ENCODE data around the gene PRKACA. TPM values are rescaled to one million over a fixed set of nuclear protein-coding genes. Genes with fewer than 3 reads are reported as not detected.
A peak's percentile ranks its signal among the peaks of the same experiment; 100 is the strongest.

PRKACA gene
- total RNA-seq, 2 experiments from 2014 or later = 58.1 to 68.7 TPM

- peaks cover 30% of the 10 kb centered on the region for H3K36me3 Mint-ChIP-seq (ENCODE audit: low read depth)
- ATAC-seq (no peak), DNase-seq (no peak)
- H3K27ac Mint-ChIP-seq = no peak overlapping the region
- POLR2A ChIA-PET = no interaction called here
- no peak overlapping the region for H3K4me3 Mint-ChIP-seq
- CTCF ChIA-PET = interaction anchor here (1.4 kb wide), 1 partner anchor 9 kb away, joined by 5 read pairs; no protein-coding TSS in a partner anchor
- intact Hi-C loops (cut with DNase I, micrococcal nuclease) = no loop called here
- H3K9me3 Mint-ChIP-seq (ENCODE audit: low read depth) = no peaks in the 10 kb centered on the region
- H3K4me1 Mint-ChIP-seq = no peaks in the 10 kb centered on the region
- no peaks in the 10 kb centered on the region for H3K27me3 Mint-ChIP-seq
Observed at GRCh38 chr19:14127929-14128509, 10.5 kb upstream of the PRKACA start.

DNA sequence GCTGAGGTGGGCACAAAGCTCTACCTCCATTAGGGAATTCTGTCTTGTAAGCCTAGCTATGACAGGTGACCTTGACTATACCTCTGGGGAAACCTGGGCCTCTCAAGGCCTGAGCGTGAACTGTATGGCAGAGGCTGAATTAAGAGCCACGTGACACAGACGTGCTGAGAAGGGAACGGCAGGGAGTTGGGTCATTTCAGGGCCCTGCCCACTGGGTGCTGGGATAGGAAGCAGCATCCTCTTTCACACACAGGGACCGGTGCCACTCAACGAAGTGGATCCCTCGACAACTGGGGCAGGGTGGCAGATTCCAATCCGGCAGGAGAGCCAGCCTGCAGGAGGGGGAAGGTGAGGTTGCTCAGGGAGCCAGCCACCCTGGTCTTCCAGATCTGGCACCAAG is 9.6 kb upstream of the PRKACA start:
- intact Hi-C loops (cut with DNase I, micrococcal nuclease) = no loop called here
- CTCF ChIA-PET = interaction anchor here (0.6 to 1.5 kb wide), 2 partner anchors 10 to 183 kb away, joined by 3 read pairs; partner anchors contain the start of gene ASF1B
- no peaks in the 10 kb centered on the region for H3K9me3 Mint-ChIP-seq (ENCODE audit: low read depth)
- no peaks in the 10 kb centered on the region for H3K4me1 Mint-ChIP-seq
- ATAC-seq = no peak
- POLR2A ChIA-PET = no interaction called here
- H3K4me3 Mint-ChIP-seq = no peak overlapping the region
- H3K27me3 Mint-ChIP-seq = no peaks in the 10 kb centered on the region
- peaks cover 30% of the 10 kb centered on the region for H3K36me3 Mint-ChIP-seq (ENCODE audit: low read depth)
- H3K27ac Mint-ChIP-seq = no peak overlapping the region
- DNase-seq = no peak

GRCh38 chr19:14122924-14123323 is 5.4 kb upstream of the PRKACA start:
- Mint-ChIP-seq H3K27me3 (no peaks in the 10 kb centered on the region), H3K4me3 (no peak overlapping the region), H3K36me3 (ENCODE audit: low read depth) (peaks cover 21% of the 10 kb centered on the region), H3K9me3 (ENCODE audit: low read depth) (no peaks in the 10 kb centered on the region), H3K27ac (no peak overlapping the region), H3K4me1 (peaks cover 8% of the 10 kb centered on the region)
- DNase-seq (no peak), ATAC-seq (no peak)
- ChIA-PET CTCF (interaction anchor here (1.8 kb wide), 1 partner anchor 14 kb away, joined by 7 read pairs; the partner anchor contains the start of gene ASF1B), POLR2A (no interaction called here)
- intact Hi-C loops (cut with DNase I, micrococcal nuclease) = no loop called here

GRCh38 chr19:14120497-14120780 is 2.9 kb upstream of the PRKACA start:
- Mint-ChIP-seq H3K9me3 (ENCODE audit: low read depth) (no peaks in the 10 kb centered on the region), H3K36me3 (ENCODE audit: low read depth) (peaks cover 15% of the 10 kb centered on the region), H3K4me1 (peaks cover 22% of the 10 kb centered on the region), H3K27ac (no peak overlapping the region), H3K27me3 (no peaks in the 10 kb centered on the region), H3K4me3 (no peak overlapping the region)
- POLR2A ChIA-PET = no interaction called here
- intact Hi-C loops (cut with DNase I, micrococcal nuclease) = no loop called here
- ATAC-seq = no peak
- CTCF ChIA-PET = interaction anchor here (0.5 to 1.3 kb wide), 3 partner anchors 11 to 16 kb away, joined by 3 to 4 read pairs (median 3); partner anchors contain the start of gene ASF1B
- DNase-seq = no peak

- peaks cover 12% of the 10 kb centered on the region for H3K36me3 Mint-ChIP-seq (ENCODE audit: low read depth)
- ChIA-PET CTCF (interaction anchor here (0.5 to 1.3 kb wide), 3 partner anchors 12 to 17 kb away, joined by 3 to 4 read pairs (median 3); partner anchors contain the start of gene ASF1B), POLR2A (interaction anchor here (1.4 kb wide), 1 partner anchor 17 kb away, joined by 4 read pairs; the partner anchor contains the start of gene ASF1B)
- DNase-seq = no peak
- intact Hi-C loops (cut with DNase I, micrococcal nuclease) = no loop called here
- H3K27me3 Mint-ChIP-seq = no peaks in the 10 kb centered on the region
- H3K4me3 Mint-ChIP-seq = no peak overlapping the region
- peak overlapping the region; percentile 25 for H3K27ac Mint-ChIP-seq
- ATAC-seq = no peak
- peaks cover 24% of the 10 kb centered on the region for H3K4me1 Mint-ChIP-seq
- H3K9me3 Mint-ChIP-seq (ENCODE audit: low read depth) = no peaks in the 10 kb centered on the region
Observed at GRCh38 chr19:14119644-14120496, 2.3 kb upstream of the PRKACA start.

DNA sequence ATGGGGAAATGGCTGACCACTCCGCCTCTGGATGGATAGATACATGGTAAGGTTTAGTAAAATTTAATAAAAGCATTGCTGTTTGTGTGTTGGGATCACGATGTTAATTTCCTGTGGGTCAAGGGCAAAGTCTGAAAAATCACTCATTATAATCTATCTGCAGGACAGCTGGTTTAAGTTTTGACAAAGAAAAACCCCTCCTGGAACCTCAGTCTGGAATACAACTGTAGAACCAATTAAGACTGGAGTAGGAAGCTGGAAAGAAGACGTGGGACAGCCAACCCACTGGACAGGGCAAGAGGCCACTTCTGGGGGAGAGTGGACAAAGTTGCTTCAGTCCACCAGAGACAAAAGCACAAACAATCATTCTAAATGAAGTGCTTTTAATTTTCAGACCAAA is 1.6 kb upstream of the PRKACA start:
- ATAC-seq (no peak), DNase-seq (no peak)
- Mint-ChIP-seq H3K27ac (peak overlapping the region; percentile 77), H3K4me3 (peak overlapping the region; percentile 78), H3K36me3 (ENCODE audit: low read depth) (peaks cover 6% of the 10 kb centered on the region), H3K27me3 (no peaks in the 10 kb centered on the region), H3K9me3 (ENCODE audit: low read depth) (no peaks in the 10 kb centered on the region), H3K4me1 (peaks cover 28% of the 10 kb centered on the region)
- CTCF ChIA-PET = no interaction called here
- intact Hi-C loops (cut with DNase I, micrococcal nuclease) = no loop called here
- POLR2A ChIA-PET = interaction anchor here (1.4 kb wide), 1 partner anchor 18 kb away, joined by 4 read pairs; the partner anchor contains the start of gene ASF1B

- Mint-ChIP-seq H3K4me1 (peaks cover 35% of the 10 kb centered on the region), H3K27me3 (no peaks in the 10 kb centered on the region), H3K9me3 (ENCODE audit: low read depth) (no peaks in the 10 kb centered on the region), H3K27ac (peak overlapping the region; percentile 77), H3K36me3 (ENCODE audit: low read depth) (peaks cover 6% of the 10 kb centered on the region), H3K4me3 (peak overlapping the region; percentile 78)
- POLR2A ChIA-PET = interaction anchor here (1.4 to 2.0 kb wide), 2 partner anchors 18 kb away, joined by 4 to 8 read pairs; partner anchors contain the start of gene ASF1B
- ATAC-seq = no peak
- DNase-seq = peak; percentile 58
- intact Hi-C loops (cut with DNase I, micrococcal nuclease) = loop anchor here in 1 of 2 experiments (1.0 kb wide), 2 partner anchors 166 to 238 kb away; partner anchors contain the start of gene DCAF15
- CTCF ChIA-PET = interaction anchor here (0.6 to 0.9 kb wide), 2 partner anchors 12 to 18 kb away, joined by 4 to 7 read pairs; partner anchors contain the start of gene ASF1B
Observed at GRCh38 chr19:14118165-14119051, 846 bp upstream of the PRKACA start.

- ATAC-seq (no peak), DNase-seq (peak; percentile 41)
- H3K4me3 Mint-ChIP-seq = peak overlapping the region; percentile 75
- intact Hi-C loops (cut with DNase I, micrococcal nuclease) = loop anchor here (1.0 to 2.0 kb wide), 6 partner anchors 19 to 111 kb away; partner anchors contain the start of genes ASF1B (in 2 of the 2), RFX1 (in 1 of the 2) and SAMD1 (in 1 of the 2)
- peak overlapping the region; percentile 1 for H3K27ac Mint-ChIP-seq
- ChIA-PET POLR2A (interaction anchor here (0.6 to 2.0 kb wide), 2 partner anchors 9 to 20 kb away, joined by 7 to 8 read pairs; partner anchors contain the start of gene ASF1B), CTCF (interaction anchor here (0.6 to 0.9 kb wide), 5 partner anchors 20 to 138 kb away, joined by 3 to 7 read pairs (median 4); partner anchors contain the start of gene ASF1B)
- H3K36me3 Mint-ChIP-seq (ENCODE audit: low read depth) = no peaks in the 10 kb centered on the region
- no peaks in the 10 kb centered on the region for H3K9me3 Mint-ChIP-seq (ENCODE audit: low read depth)
- H3K27me3 Mint-ChIP-seq = no peaks in the 10 kb centered on the region
- H3K4me1 Mint-ChIP-seq = peaks cover 47% of the 10 kb centered on the region
Observed at GRCh38 chr19:14116918-14117578, 514 bp downstream of the PRKACA start.

DNA sequence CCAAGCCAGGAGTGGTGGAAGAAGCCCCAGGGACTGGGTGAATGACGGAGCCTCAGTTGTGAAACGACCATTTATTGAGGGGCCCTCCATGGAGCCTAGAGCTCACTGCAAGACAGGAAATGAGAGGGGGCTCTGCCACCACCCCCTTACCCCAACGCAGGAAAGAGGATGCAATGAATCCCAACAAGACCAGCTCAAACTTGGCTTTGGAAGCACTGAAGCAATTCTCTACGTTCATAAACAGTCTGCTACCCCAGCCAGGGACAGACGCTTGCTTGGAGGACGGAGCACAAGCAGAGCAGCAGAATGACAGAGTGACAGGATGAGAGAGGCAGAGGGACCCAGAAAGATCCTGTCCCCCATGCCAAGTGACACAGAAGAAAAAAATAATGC is 1.0 kb downstream of the PRKACA start:
- ChIA-PET CTCF (interaction anchor here (0.6 to 1.8 kb wide), 6 partner anchors 15 to 1177 kb away, joined by 3 to 9 read pairs (median 4); no protein-coding TSS in a partner anchor), POLR2A (interaction anchor here (0.6 to 2.0 kb wide), 2 partner anchors 9 to 20 kb away, joined by 7 to 8 read pairs; partner anchors contain the start of gene ASF1B)
- H3K27me3 Mint-ChIP-seq = no peaks in the 10 kb centered on the region
- DNase-seq (no peak), ATAC-seq (no peak)
- intact Hi-C loops (cut with DNase I, micrococcal nuclease) = loop anchor here in 1 of 2 experiments (2.0 kb wide), 1 partner anchor 26 kb away; the partner anchor contains the start of gene SAMD1
- peaks cover 53% of the 10 kb centered on the region for H3K4me1 Mint-ChIP-seq
- peak overlapping the region; percentile 75 for H3K4me3 Mint-ChIP-seq
- H3K36me3 Mint-ChIP-seq (ENCODE audit: low read depth) = no peaks in the 10 kb centered on the region
- H3K27ac Mint-ChIP-seq = peak overlapping the region; percentile 1
- no peaks in the 10 kb centered on the region for H3K9me3 Mint-ChIP-seq (ENCODE audit: low read depth)

- no peaks in the 10 kb centered on the region for H3K36me3 Mint-ChIP-seq (ENCODE audit: low read depth)
- POLR2A ChIA-PET = interaction anchor here (1.0 kb wide), 1 partner anchor 21 kb away, joined by 4 read pairs; the partner anchor contains the start of gene ASF1B
- no peak for DNase-seq
- H3K9me3 Mint-ChIP-seq (ENCODE audit: low read depth) = no peaks in the 10 kb centered on the region
- H3K27ac Mint-ChIP-seq = no peak overlapping the region
- no peak for ATAC-seq
- intact Hi-C loops (cut with DNase I, micrococcal nuclease) = loop anchor here in 1 of 2 experiments (2.0 kb wide), 2 partner anchors 25 to 43 kb away; partner anchors contain the start of genes MISP3 and SAMD1
- H3K4me3 Mint-ChIP-seq = peak overlapping the region; percentile 75
- CTCF ChIA-PET = interaction anchor here (0.7 to 2.5 kb wide), 14 partner anchors 12 to 414 kb away, joined by 3 to 9 read pairs (median 4); partner anchors contain the start of gene C19orf53
- H3K27me3 Mint-ChIP-seq = no peaks in the 10 kb centered on the region
- peaks cover 53% of the 10 kb centered on the region for H3K4me1 Mint-ChIP-seq
Observed at GRCh38 chr19:14115756-14116155, 1.8 kb downstream of the PRKACA start.

Data from activated CD4-positive, alpha-beta T cell treated with anti-CD3 and anti-CD28 coated beads for 36 hours (primary cell).